Measurements from ENCODE around the gene SHKBP1.

The SHKBP1 gene

DNA sequence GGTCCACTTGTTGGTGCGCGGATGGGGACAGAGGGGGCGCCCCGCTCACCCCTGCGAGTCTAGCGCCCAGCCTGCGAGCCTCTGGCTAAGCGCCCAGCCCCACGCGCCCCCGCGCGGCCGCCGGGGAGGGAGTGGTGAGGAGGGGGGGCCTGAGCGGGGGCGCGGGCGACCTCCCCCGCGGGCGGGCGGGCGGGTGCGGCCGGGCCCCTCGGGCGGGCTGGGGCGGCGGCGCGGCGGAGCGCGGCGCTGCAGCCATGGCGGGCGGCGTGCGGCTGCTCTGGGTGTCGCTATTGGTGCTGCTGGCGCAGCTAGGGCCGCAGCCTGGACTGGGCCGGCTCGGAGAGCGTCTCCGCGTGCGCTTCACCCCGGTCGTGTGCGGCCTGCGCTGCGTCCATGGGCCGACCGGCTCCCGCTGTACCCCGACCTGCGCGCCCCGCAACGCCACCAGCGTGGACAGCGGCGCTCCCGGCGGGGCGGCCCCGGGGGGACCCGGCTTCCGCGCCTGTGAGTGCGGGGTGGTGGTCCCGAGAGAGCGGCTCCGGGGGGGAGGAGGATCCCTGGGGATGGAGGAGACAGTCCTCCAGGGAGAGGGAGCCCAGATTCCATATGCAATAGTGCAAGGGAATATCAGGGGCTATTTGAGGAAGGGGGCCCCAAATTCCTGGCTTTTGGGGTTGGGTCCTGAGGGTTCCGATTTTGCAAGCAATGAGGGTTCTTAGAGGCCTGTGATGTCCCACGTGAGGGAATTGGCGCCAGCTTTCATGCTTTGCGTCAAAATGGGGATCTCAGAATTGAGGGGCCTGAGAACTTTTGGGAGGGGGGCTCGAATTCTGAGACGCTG is 24.7 kb downstream of the SHKBP1 start, which contains the start of gene LTBP4:
TSS of gene LTBP4 (plus strand) at position 236 of the 841 bp plus-strand sequence. CDS start at position 255, 19 bp downstream.
- peak in 3 of 4 experiments; percentile 48 to 70 (median 60) for DNase-seq

DNA sequence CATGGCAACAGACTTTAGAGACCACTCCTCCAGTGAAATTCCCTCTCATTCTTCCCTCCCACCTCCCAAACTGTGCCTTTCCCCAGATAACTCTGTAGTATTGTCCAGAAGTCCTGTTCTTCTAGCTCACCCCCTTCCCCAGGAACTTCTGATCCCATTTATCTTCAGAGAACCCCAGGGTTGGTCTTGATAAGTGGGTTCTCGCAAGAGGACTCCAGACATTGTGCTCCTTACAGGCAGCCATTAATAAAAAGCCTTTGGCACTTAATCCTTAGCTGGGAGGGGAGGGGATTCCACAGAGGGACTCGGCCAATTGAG is 26.4 kb downstream of the SHKBP1 start:
- DNase-seq: no peak

DNA sequence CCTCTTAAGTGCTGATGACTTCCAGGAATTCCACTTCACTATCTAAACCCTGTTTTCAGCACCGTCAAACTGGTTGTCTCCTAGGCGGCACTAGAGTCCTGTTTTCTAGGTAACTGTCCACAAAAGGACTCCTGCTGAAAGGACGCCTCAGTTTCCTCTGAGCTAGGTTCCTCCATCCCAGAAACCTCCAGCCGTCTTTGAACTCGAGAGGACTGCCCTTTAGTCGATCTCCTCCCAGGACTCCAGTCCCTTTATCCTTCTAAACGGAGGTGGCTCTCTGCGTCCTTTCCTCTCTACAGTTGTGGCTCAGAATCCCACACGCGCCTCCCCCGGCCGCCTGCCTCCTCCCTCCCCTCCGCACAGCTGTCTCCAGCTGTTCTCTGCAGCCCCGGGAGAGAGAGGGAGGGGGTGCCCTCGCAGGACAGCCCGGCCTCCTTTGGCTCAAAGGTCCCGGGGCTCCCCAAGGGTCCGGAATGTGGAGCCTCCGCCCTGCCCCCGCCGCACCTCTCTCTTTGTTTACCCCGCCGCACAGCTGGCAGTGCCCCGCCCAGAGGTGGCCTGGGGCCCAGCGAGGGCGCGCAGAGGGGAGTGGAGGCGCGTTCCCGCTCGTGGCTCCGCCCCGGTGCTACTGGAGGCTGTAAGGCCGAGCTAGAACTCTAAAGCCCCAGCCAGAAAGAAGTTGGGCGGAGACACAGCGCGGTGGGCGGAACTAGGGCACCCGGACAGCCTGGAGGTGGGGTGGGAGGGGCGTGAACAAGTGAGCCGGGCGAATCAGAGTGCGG is 26.9 kb downstream of the SHKBP1 start:
- DNase-seq: peak; percentile 93 to 96 (median 95)

GRCh38 chr19:40604171-40604646 is 27.5 kb downstream of the SHKBP1 start:
- no peak for DNase-seq

DNA sequence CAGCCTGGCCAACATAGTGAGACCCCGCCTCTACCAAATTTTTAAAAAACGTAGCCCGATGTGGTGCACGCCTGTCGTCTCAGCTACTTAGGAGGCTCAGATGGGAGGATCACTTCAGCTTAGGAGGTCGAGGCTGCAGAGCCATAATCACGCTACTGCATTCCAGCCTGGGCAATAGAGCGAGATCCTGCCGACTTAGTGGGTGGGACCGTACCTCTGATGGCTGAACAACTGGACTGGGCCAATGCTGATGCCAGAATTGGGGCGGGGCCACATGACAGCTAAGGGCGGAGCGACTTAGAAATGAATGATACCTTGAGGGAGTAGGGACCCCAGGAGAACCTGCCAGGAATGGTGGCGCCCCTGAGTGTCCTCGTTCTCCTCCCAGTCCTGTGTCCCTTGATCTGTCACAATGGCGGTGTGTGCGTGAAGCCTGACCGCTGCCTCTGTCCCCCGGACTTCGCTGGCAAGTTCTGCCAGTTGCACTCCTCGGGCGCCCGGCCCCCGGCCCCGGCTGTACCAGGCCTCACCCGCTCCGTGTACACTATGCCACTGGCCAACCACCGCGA is 28.1 kb downstream of the SHKBP1 start:
- no peak for DNase-seq

- peak in 3 of 4 experiments; percentile 34 to 72 (median 66) for DNase-seq
Measured at GRCh38 chr19:40605216-40605971, 28.7 kb downstream of the SHKBP1 start.

DNA sequence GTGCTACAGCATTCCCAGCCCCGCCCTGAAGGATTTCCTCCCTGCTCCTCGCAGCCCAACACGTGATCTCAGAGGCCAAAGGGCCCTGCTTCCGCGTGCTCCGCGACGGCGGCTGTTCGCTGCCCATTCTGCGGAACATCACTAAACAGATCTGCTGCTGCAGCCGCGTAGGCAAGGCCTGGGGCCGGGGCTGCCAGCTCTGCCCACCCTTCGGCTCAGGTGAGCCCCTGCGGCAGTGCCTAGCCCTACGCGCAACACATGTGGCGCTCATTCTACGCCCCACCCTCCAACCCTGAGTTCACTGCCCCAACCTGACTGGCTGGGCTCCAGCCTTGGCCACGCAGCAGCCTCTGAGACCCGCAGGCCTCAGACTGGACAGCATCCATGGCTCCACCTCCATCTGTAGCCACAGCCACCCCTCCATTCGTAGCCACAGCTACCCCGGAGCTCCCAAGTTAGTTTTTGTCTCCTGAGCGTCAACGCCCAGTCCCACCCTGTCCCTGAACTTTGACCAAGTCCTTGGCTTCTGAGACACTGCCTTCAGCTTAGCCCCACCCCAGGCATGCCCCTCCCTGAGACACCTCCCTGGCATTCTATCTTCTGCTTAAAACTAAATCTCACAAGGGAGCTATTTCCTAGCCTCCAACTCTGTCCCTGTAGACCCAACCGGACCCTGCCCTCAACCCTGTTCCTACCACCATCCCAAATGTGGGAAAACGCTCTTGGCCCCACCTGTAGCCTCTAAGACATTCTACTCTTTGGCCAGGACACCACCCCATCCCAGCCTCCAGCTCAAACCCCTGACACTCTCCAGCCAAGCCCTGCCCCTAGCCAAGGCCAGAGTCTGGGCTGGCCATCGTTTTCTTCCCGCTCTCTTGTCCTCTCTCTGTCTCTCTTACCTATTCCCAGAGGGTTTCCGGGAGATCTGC is 30.9 kb downstream of the SHKBP1 start:
- no peak for DNase-seq

DNA sequence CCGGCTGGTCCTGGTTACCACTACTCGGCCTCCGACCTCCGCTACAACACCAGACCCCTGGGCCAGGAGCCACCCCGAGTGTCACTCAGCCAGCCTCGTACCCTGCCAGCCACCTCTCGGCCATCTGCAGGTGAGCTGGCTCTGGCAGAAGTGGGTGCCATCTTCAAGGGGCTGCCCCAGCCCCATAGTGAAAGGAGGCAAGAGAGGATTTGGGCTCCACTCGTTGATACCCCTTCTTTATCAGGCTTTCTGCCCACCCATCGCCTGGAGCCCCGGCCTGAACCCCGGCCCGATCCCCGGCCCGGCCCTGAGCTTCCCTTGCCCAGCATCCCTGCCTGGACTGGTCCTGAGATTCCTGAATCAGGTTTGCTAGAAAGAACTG is 31.6 kb downstream of the SHKBP1 start:
- no peak for DNase-seq

DNA sequence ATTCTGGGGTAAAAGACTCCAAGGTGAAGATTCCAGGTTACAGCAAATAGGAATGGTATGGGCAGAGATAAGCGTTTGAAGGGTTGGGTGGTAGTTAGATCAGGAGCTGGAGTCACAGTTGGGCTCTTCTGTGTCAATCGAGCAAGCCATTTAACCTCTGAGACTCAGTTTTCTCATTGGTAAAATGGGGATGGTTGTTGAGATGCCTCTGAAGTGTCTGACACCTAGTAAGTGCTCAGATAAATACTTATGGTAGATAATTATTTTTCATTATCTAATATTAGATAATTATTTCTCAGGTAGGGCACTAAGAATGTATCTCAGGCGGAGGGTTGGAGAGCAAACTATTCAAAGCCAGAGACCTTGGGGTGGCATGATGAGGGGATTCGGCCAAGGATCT is 32.3 kb downstream of the SHKBP1 start:
- DNase-seq: no peak

GRCh38 chr19:40609561-40610395 is 33.1 kb downstream of the SHKBP1 start:
- DNase-seq: peak; percentile 92 to 96 (median 94)

DNA sequence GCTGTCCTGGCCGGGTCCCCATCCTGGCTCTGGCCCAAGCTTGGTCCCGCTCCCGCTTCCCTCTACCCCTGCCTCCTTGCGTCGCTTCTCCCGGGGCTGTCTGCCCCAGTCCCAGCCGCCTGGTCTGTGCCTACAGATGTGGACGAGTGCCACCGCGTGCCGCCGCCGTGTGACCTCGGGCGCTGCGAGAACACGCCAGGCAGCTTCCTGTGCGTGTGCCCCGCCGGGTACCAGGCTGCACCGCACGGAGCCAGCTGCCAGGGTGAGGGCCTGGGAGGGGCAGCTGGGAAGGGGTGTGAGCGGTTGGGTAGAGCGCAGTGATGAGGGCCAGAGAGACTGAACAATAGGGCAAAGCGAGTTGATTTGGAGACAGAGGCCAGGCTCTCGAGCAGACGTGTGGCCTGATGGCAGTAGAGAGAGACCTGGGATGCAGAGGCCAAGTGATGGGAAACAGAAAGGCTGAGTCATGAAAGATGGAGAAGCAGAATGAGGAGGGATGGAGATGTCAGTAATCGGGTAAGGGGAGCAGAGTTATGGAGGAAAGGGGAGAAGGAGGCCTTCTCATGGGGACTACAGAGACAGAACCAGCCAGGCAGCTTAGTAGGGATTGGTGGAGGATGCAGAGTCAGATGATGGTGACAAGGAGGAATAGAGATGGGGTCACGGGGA is 33.9 kb downstream of the SHKBP1 start:
- DNase-seq: peak; percentile 61 to 75 (median 64)

DNA sequence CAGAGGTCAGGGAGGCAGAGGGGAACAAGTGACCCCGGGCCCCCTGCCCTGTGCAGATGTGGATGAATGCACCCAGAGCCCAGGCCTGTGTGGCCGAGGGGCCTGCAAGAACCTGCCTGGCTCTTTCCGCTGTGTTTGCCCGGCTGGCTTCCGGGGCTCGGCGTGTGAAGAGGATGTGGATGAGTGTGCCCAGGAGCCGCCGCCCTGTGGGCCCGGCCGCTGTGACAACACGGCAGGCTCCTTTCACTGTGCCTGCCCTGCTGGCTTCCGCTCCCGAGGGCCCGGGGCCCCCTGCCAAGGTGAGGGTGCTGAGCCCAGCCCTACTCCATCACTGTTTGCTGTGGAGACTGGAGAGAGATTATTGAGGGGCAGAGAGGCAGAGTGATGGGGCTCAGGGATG is 34.4 kb downstream of the SHKBP1 start:
- no peak for DNase-seq

DNA sequence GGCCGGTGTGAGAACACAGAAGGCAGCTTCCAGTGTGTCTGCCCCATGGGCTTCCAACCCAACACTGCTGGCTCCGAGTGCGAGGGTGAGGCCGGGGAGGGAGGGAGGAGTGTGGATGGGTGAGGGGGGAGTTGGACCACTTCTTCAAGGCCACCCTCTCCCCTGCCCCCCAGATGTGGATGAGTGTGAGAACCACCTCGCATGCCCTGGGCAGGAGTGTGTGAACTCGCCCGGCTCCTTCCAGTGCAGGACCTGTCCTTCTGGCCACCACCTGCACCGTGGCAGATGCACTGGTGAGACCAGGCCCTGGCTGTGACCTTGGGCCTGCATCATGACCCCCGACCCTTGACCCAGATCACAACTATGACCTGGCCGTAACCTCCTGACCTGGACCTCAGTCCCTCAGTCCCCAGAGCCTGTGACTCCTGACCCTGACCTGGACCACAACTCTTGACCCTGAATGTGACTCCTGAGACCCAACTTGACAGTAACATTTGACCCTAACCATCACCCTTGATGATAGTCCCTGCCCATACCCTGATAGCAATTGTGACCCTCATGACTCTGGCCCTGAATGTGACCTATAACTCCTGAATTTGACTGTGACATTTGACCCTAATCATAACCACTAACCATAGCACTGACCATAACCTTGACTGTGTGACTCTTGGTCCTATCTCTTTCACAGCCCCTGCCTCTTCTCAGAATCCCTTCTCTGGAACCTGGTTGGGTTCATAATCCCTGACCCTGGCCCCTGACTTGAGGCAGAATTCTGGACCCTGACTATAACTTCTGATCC is 35.4 kb downstream of the SHKBP1 start:
- no peak for DNase-seq

- DNase-seq: peak; percentile 47 to 69 (median 60)
Measured at GRCh38 chr19:40612831-40613689, 36.4 kb downstream of the SHKBP1 start.

- peak; percentile 54 to 79 (median 70) for DNase-seq
Measured at GRCh38 chr19:40613690-40614621, 37.3 kb downstream of the SHKBP1 start.

GRCh38 chr19:40614622-40615411 is 38.1 kb downstream of the SHKBP1 start:
- peak; percentile 64 to 73 (median 65) for DNase-seq
